Measurements from ENCODE around the gene TM4SF18. TPM values are rescaled to one million over a fixed set of nuclear protein-coding genes. Genes with fewer than 3 reads are reported as not detected.
A peak's percentile ranks its signal among the peaks of the same experiment; 100 is the strongest.

Gene TM4SF18
- total RNA-seq, 1 donor from 2014 or later = not detected

- Mint-ChIP-seq H3K27ac (no peak overlapping the region), H3K4me1 (ENCODE audit: low read depth) (peaks cover 47% of the 10 kb centered on the region), H3K4me3 (ENCODE audit: low read depth) (no peak overlapping the region), H3K9me3 (ENCODE audit: low read depth) (no peaks in the 10 kb centered on the region), H3K27me3 (no peaks in the 10 kb centered on the region), H3K36me3 (ENCODE audit: insufficient read depth) (peaks cover 2% of the 10 kb centered on the region)
- no peak for TF ChIP-seq CTCF (IDR thresholded peaks at IDR 0.05; ENCODE audit: unreplicated experiment)
- no peak for DNase-seq (ENCODE audit: low spot score, unreplicated experiment)
Observed at GRCh38 chr3:149374793-149375500, 41.5 kb upstream of the TM4SF18 start.

GRCh38 chr3:149374391-149374790 lies 41.0 kb upstream of the TM4SF18 start:
- H3K4me1 Mint-ChIP-seq (ENCODE audit: low read depth) = peaks cover 52% of the 10 kb centered on the region

GRCh38 chr3:149373235-149374125 lies 40.0 kb upstream of the TM4SF18 start:
- no peak overlapping the region for H3K4me3 Mint-ChIP-seq (ENCODE audit: low read depth)
- no peak for DNase-seq (ENCODE audit: low spot score, unreplicated experiment)
- H3K9me3 Mint-ChIP-seq (ENCODE audit: low read depth) = no peaks in the 10 kb centered on the region
- TF ChIP-seq CTCF (IDR thresholded peaks at IDR 0.05; ENCODE audit: unreplicated experiment) = no peak
- no peaks in the 10 kb centered on the region for H3K27me3 Mint-ChIP-seq
- peak overlapping the region; percentile 91 for H3K27ac Mint-ChIP-seq
- H3K4me1 Mint-ChIP-seq (ENCODE audit: low read depth) = peaks cover 58% of the 10 kb centered on the region
- no peaks in the 10 kb centered on the region for H3K36me3 Mint-ChIP-seq (ENCODE audit: insufficient read depth)

More at GRCh38 chr3:149374391-149374790, 41.0 kb upstream of the TM4SF18 start:
- H3K4me3 Mint-ChIP-seq (ENCODE audit: low read depth) = no peak overlapping the region
- H3K36me3 Mint-ChIP-seq (ENCODE audit: insufficient read depth) = peaks cover 2% of the 10 kb centered on the region
- H3K27me3 Mint-ChIP-seq = no peaks in the 10 kb centered on the region
- TF ChIP-seq CTCF (IDR thresholded peaks at IDR 0.05; ENCODE audit: unreplicated experiment) = no peak
- H3K27ac Mint-ChIP-seq = no peak overlapping the region
- no peak for DNase-seq (ENCODE audit: low spot score, unreplicated experiment)
- H3K9me3 Mint-ChIP-seq (ENCODE audit: low read depth) = no peaks in the 10 kb centered on the region

- Mint-ChIP-seq H3K4me1 (ENCODE audit: low read depth) (peaks cover 48% of the 10 kb centered on the region), H3K27me3 (no peaks in the 10 kb centered on the region), H3K4me3 (ENCODE audit: low read depth) (no peak overlapping the region), H3K27ac (no peak overlapping the region), H3K36me3 (ENCODE audit: insufficient read depth) (no peaks in the 10 kb centered on the region), H3K9me3 (ENCODE audit: low read depth) (no peaks in the 10 kb centered on the region)
- no peak for TF ChIP-seq CTCF (IDR thresholded peaks at IDR 0.05; ENCODE audit: unreplicated experiment)
- DNase-seq (ENCODE audit: low spot score, unreplicated experiment) = no peak
Observed at GRCh38 chr3:149371723-149372114, 38.3 kb upstream of the TM4SF18 start.

- H3K4me3 Mint-ChIP-seq (ENCODE audit: low read depth) = no peak overlapping the region
- no peaks in the 10 kb centered on the region for H3K27me3 Mint-ChIP-seq
- no peak for TF ChIP-seq CTCF (IDR thresholded peaks at IDR 0.05; ENCODE audit: unreplicated experiment)
- no peaks in the 10 kb centered on the region for H3K36me3 Mint-ChIP-seq (ENCODE audit: insufficient read depth)
- H3K4me1 Mint-ChIP-seq (ENCODE audit: low read depth) = peaks cover 46% of the 10 kb centered on the region
- DNase-seq (ENCODE audit: low spot score, unreplicated experiment) = no peak
- H3K9me3 Mint-ChIP-seq (ENCODE audit: low read depth) = no peaks in the 10 kb centered on the region
- no peak overlapping the region for H3K27ac Mint-ChIP-seq
Observed at GRCh38 chr3:149371001-149371722, 37.7 kb upstream of the TM4SF18 start.

Data from progenitor cell of endocrine pancreas (in vitro differentiated cells).